Prostate gland (tissue), 2 donors: ENCODE measurements around the gene KDM4B. TPM values are rescaled to one million over a fixed set of nuclear protein-coding genes. Genes with fewer than 3 reads are reported as not detected.

ENCODE experiments used
- DNase-seq: peaks from one replicate; pipeline ENCODE4 v3.0.0-alpha.2; 2019; ENCODE audit warnings: low spot score
- H3K27ac ChIP-seq, 2 donors: fragments of 200-600 bp; sonication (generic); 2 replicates each; pipeline ENCODE4 v1.5.1; 2017 to 2019
- H3K27me3 ChIP-seq: fragments of 200-600 bp; sonication (generic); replicated peaks from 2 replicates; pipeline ENCODE4 v1.5.1; 2019; ENCODE audit not compliant: insufficient read depth
- H3K36me3 ChIP-seq, 2 donors: fragments of 200-600 bp; sonication (generic); 1 replicate in 1 of 2; 2 replicates in 1 of 2; pipeline versions ENCODE4 v1.5.1 to v1.8.1; 2017 to 2019
- H3K4me1 ChIP-seq: fragments of 200-600 bp; sonication (generic); replicated peaks from 2 replicates; pipeline ENCODE4 v1.5.1; 2019
- H3K4me3 ChIP-seq, 2 donors: fragments of 200-600 bp; sonication (generic); 2 replicates each; pipeline ENCODE4 v1.5.1; 2017 to 2019
- H3K9me3 ChIP-seq: fragments of 200-600 bp; sonication (generic); 2 replicates; pipeline ENCODE4 v1.5.1; 2017
- CTCF ChIP-seq, 4 experiments: fragments of 200-600 bp in 2 of 4; fragments of 450-650 bp in 2 of 4; sonication (generic) in 2 of 4; IDR thresholded peaks; 1 replicate in 3 of 4; 2 replicates in 1 of 4; pipeline ENCODE4 v1.5.1; 2016 to 2019; ENCODE audit warnings: antibody characterized with exemption in 4 of 4, mild to moderate bottlenecking in 2 of 4, moderate library complexity in 2 of 4
- POLR2A ChIP-seq: fragments of 450-650 bp; IDR thresholded peaks from one replicate; pipeline ENCODE4 v1.6.1; 2016; ENCODE audit warnings: antibody characterized with exemption, mild to moderate bottlenecking
- POLR2AphosphoS5 ChIP-seq: sonication (generic); formaldehyde crosslinking; IDR thresholded peaks from one replicate; pipeline ENCODE4 v1.6.1; 2017; ENCODE audit warnings: antibody characterized with exemption
- WGBS: methylation state at CpG from one replicate; pipeline ENCODE4 v1.1.5; 2018; 5-methylcytosine and 5-hydroxymethylcytosine counted together
- intact Hi-C: fragments of 100-400 bp; cut with DNase I; formaldehyde crosslinking; loops from one replicate; pipeline ENCODE4 v1.14.2; 2022
- total RNA-seq, 2 donors: library from RNA; depleted of rRNA; stranded (reverse); fragments of >200 nt; gene quantifications; one replicate each; pipeline ENCODE4 v1.1.0, GENCODE V29; 2016

KDM4B gene
- total RNA-seq, 2 donors from 2014 or later: 74.6 to 136 TPM

GRCh38 chr19:5128251-5128935 is 159.5 kb downstream of the KDM4B start:
- intact Hi-C loops: no loop called here

GRCh38 chr19:5128936-5129389 is 160.1 kb downstream of the KDM4B start:
- no peak for DNase-seq
- intact Hi-C loops: no loop called here
- TF ChIP-seq CTCF (IDR thresholded peaks at IDR 0.05) (no peak), POLR2AphosphoS5 (no peak), POLR2A (no peak)
- Histone ChIP-seq H3K4me3 (no peak overlapping the region), H3K36me3 (peaks cover 2 to 4% of the 10 kb centered on the region in 2 donors), H3K27ac (no peak overlapping the region), H3K9me3 (no peaks in the 10 kb centered on the region), H3K4me1 (peaks cover 9% of the 10 kb centered on the region), H3K27me3 (no peaks in the 10 kb centered on the region)
- 11% methylated on average over 9 of the region's 9 CpGs for WGBS

More at GRCh38 chr19:5128251-5128935, 159.5 kb downstream of the KDM4B start:
- Histone ChIP-seq H3K36me3 (no peaks in the 10 kb centered on the region), H3K4me3 (no peak overlapping the region), H3K27me3 (no peaks in the 10 kb centered on the region), H3K4me1 (peaks cover 9% of the 10 kb centered on the region), H3K27ac (peak overlapping the region in 1 of 2 donors; percentile 6), H3K9me3 (no peaks in the 10 kb centered on the region)
- WGBS: 20% methylated on average over 24 of the region's 25 CpGs
- DNase-seq: peak; percentile 22
- TF ChIP-seq POLR2AphosphoS5 (no peak), CTCF (IDR thresholded peaks at IDR 0.05) (no peak), POLR2A (no peak)

GRCh38 chr19:5129691-5130090 is 160.8 kb downstream of the KDM4B start:
- 90% methylated on average over 12 of the region's 13 CpGs for WGBS
- TF ChIP-seq POLR2AphosphoS5 (no peak), POLR2A (no peak), CTCF (IDR thresholded peaks at IDR 0.05) (no peak)
- H3K36me3 ChIP-seq: peaks cover 4 to 12% of the 10 kb centered on the region in 2 donors
- DNase-seq: no peak
- no peak overlapping the region for H3K4me3 ChIP-seq
- intact Hi-C loops: loop anchor here (5.0 kb wide), 1 partner anchor 77 kb away; no protein-coding TSS in a partner anchor
- peaks cover 9% of the 10 kb centered on the region for H3K4me1 ChIP-seq
- H3K9me3 ChIP-seq: no peaks in the 10 kb centered on the region
- no peaks in the 10 kb centered on the region for H3K27me3 ChIP-seq
- no peak overlapping the region for H3K27ac ChIP-seq

- Histone ChIP-seq H3K27me3 (no peaks in the 10 kb centered on the region), H3K4me3 (no peak overlapping the region), H3K36me3 (peaks cover 4 to 17% of the 10 kb centered on the region in 2 donors), H3K27ac (peak overlapping the region in 1 of 2 donors; percentile 5), H3K4me1 (peaks cover 9% of the 10 kb centered on the region), H3K9me3 (no peaks in the 10 kb centered on the region)
- intact Hi-C loops: loop anchor here (5.0 kb wide), 1 partner anchor 78 kb away; no protein-coding TSS in a partner anchor
- WGBS: 87% methylated on average over 27 of the region's 27 CpGs
- TF ChIP-seq POLR2A: no peak
- no peak for TF ChIP-seq POLR2AphosphoS5
- TF ChIP-seq CTCF (IDR thresholded peaks at IDR 0.05): no peak
- no peak for DNase-seq
Observed at GRCh38 chr19:5130371-5131030, 161.6 kb downstream of the KDM4B start.
